ENCODE results near the gene FIBP. TPM values are rescaled to one million over a fixed set of nuclear protein-coding genes. Genes with fewer than 3 reads are reported as not detected.

Gene FIBP
- total RNA-seq, 4 donors from 2014 or later, result 33.2 to 74.3 (median 48.6) TPM

GRCh38 chr11:65865550-65866172 is 22.6 kb downstream of the FIBP start:
- Histone ChIP-seq H3K36me3 (peaks cover 35 to 92% (median 85%) of the 10 kb centered on the region in 4 donors), H3K9me3 (no peaks in the 10 kb centered on the region), H3K4me1 (peaks cover 23 to 81% (median 54%) of the 10 kb centered on the region in 4 donors), H3K27me3 (no peaks in the 10 kb centered on the region), H3K27ac (replicated peaks in 1 of 4) (peak overlapping the region in 1 of 4 donors; percentile 36), H3K4me3 (no peak overlapping the region)
- TF ChIP-seq POLR2AphosphoS5 (IDR thresholded peaks at IDR 0.05), result no peak
- no peak for TF ChIP-seq CTCF (IDR thresholded peaks at IDR 0.05)
- no peak for TF ChIP-seq EP300 (IDR thresholded peaks at IDR 0.05)
- no peak for TF ChIP-seq POLR2A (IDR thresholded peaks at IDR 0.05; ENCODE audit: low read depth)
- intact Hi-C loops (cut with DNase I), result no loop called here
- no peak for DNase-seq (ENCODE audit: extremely low spot score)
- WGBS, result 60% methylated on average over 4 of the region's 9 CpGs

GRCh38 chr11:65864706-65865471 is 23.4 kb downstream of the FIBP start:
- no peak for DNase-seq (ENCODE audit: extremely low spot score)
- H3K36me3 ChIP-seq, result peaks cover 35 to 84% (median 81%) of the 10 kb centered on the region in 4 donors
- H3K27ac ChIP-seq (replicated peaks in 1 of 4), result peak overlapping the region in 1 of 4 donors; percentile 36
- intact Hi-C loops (cut with DNase I), result no loop called here
- H3K9me3 ChIP-seq, result no peaks in the 10 kb centered on the region
- peaks cover 19 to 76% (median 49%) of the 10 kb centered on the region in 4 donors for H3K4me1 ChIP-seq
- 86% methylated on average over 13 of the region's 18 CpGs for WGBS
- TF ChIP-seq POLR2A (IDR thresholded peaks at IDR 0.05; ENCODE audit: low read depth) (no peak), CTCF (IDR thresholded peaks at IDR 0.05) (no peak), POLR2AphosphoS5 (IDR thresholded peaks at IDR 0.05) (no peak), EP300 (IDR thresholded peaks at IDR 0.05) (no peak)
- no peak overlapping the region for H3K4me3 ChIP-seq
- no peaks in the 10 kb centered on the region for H3K27me3 ChIP-seq

GRCh38 chr11:65863889-65864705 is 24.2 kb downstream of the FIBP start:
- Histone ChIP-seq H3K27ac (replicated peaks in 1 of 4) (peak overlapping the region in 2 of 4 donors; percentile 98 to 100), H3K27me3 (no peaks in the 10 kb centered on the region), H3K4me3 (no peak overlapping the region), H3K36me3 (peaks cover 35 to 77% (median 74%) of the 10 kb centered on the region in 4 donors), H3K9me3 (no peaks in the 10 kb centered on the region), H3K4me1 (peaks cover 22 to 74% (median 50%) of the 10 kb centered on the region in 4 donors)
- 87% methylated on average over 7 of the region's 12 CpGs for WGBS
- DNase-seq (ENCODE audit: extremely low spot score), result no peak
- no peak for TF ChIP-seq CTCF (IDR thresholded peaks at IDR 0.05)
- peak in 1 of 2 donors; percentile 4 for TF ChIP-seq POLR2AphosphoS5 (IDR thresholded peaks at IDR 0.05)
- intact Hi-C loops (cut with DNase I), result no loop called here

- DNase-seq (ENCODE audit: extremely low spot score), result no peak
- Histone ChIP-seq H3K27ac (replicated peaks in 1 of 4) (peak overlapping the region; percentile 98 to 100 (median 98)), H3K9me3 (no peaks in the 10 kb centered on the region), H3K27me3 (no peaks in the 10 kb centered on the region), H3K4me3 (no peak overlapping the region), H3K4me1 (peaks cover 22 to 71% (median 56%) of the 10 kb centered on the region in 4 donors), H3K36me3 (peaks cover 35 to 69% (median 66%) of the 10 kb centered on the region in 4 donors)
- 75% methylated on average over 8 of the region's 24 CpGs for WGBS
- no peak for TF ChIP-seq CTCF (IDR thresholded peaks at IDR 0.05)
- no peak for TF ChIP-seq EP300 (IDR thresholded peaks at IDR 0.05)
- no peak for TF ChIP-seq POLR2AphosphoS5 (IDR thresholded peaks at IDR 0.05)
- TF ChIP-seq POLR2A (IDR thresholded peaks at IDR 0.05; ENCODE audit: low read depth), result no peak
- intact Hi-C loops (cut with DNase I), result no loop called here
Measured at GRCh38 chr11:65862941-65863888, 25.1 kb downstream of the FIBP start.
